ENCODE measurements around the gene PARD3B.
"Not testable (repeated sequence)": the region's sequence is repeated elsewhere in the genome, so short reads cannot be mapped to it uniquely, and the experiment has no call there.

PARD3B gene

DNA sequence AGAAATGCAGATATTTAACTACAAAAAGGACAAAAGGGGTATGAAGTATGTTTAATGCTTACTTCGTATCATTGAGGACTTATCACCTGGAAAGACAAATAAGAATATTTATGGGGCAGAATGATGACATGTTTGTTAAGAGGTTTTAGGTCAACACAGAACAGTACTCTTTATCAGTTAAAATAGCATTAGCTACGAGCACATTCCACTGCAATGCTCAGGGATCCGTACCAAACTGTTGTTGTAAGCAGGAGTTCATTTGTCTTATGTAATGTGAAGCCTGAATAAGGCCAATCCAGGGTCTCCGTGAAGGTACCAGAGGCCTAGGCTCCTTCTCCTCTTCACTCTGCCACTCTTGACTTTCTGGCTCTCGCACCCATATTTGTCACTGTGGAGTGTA, 671.3 kb downstream of the PARD3B start:
- TF ChIP-seq, protein P1, sequence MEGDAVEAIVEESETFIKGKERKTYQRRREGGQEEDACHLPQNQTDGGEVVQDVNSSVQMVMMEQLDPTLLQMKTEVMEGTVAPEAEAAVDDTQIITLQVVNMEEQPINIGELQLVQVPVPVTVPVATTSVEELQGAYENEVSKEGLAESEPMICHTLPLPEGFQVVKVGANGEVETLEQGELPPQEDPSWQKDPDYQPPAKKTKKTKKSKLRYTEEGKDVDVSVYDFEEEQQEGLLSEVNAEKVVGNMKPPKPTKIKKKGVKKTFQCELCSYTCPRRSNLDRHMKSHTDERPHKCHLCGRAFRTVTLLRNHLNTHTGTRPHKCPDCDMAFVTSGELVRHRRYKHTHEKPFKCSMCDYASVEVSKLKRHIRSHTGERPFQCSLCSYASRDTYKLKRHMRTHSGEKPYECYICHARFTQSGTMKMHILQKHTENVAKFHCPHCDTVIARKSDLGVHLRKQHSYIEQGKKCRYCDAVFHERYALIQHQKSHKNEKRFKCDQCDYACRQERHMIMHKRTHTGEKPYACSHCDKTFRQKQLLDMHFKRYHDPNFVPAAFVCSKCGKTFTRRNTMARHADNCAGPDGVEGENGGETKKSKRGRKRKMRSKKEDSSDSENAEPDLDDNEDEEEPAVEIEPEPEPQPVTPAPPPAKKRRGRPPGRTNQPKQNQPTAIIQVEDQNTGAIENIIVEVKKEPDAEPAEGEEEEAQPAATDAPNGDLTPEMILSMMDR (IDR thresholded peaks at IDR 0.05) = no peak
- no peak overlapping the region for H3K27ac ChIP-seq
- no peak for DNase-seq (ENCODE audit: low spot score)
- no peak overlapping the region for H3K4me3 ChIP-seq

- TF ChIP-seq, protein P1 (IDR thresholded peaks at IDR 0.05) = no peak
- Histone ChIP-seq H3K27ac (no peak overlapping the region), H3K4me3 (no peak overlapping the region)
- DNase-seq (ENCODE audit: low spot score) = no peak
These were observed 671.7 kb downstream of the PARD3B start for GRCh38 chr2:205217004-205217403.

GRCh38 chr2:205218056-205218455, 672.8 kb downstream of the PARD3B start:
- no peak overlapping the region for H3K4me3 ChIP-seq
- no peak overlapping the region for H3K27ac ChIP-seq
- no peak for DNase-seq (ENCODE audit: low spot score)
- TF ChIP-seq, protein P1 (IDR thresholded peaks at IDR 0.05) = no peak

GRCh38 chr2:205218816-205219215, 673.5 kb downstream of the PARD3B start:
- DNase-seq (ENCODE audit: low spot score); H3K4me3 ChIP-seq; H3K27ac ChIP-seq: not testable (repeated sequence)

DNA sequence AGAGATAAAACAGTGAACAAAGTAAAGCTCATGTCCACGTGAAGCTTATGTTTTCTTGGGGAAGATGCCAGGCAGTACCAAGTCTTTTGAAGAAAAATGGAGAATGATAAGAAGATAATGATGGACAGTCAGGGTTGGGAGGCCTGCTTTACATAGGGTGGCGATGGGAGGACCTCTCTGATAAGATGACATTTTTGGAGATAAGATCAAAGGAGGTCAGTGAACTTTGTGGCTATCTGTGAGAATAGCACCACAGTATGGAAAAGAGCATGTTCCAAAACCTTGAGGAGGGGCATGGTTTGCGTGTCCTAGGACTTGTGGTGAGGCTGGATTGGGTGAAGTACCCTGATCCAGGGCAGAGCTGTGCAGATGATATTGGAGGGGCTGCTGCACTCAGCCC, 675.3 kb downstream of the PARD3B start:
- TF ChIP-seq, protein P1 (IDR thresholded peaks at IDR 0.05) = no peak
- no peak for DNase-seq (ENCODE audit: low spot score)
- Histone ChIP-seq H3K4me3 (no peak overlapping the region), H3K27ac (no peak overlapping the region)

GRCh38 chr2:205232086-205232485, 686.8 kb downstream of the PARD3B start:
- TF ChIP-seq, protein P1 (IDR thresholded peaks at IDR 0.05) = no peak
- Histone ChIP-seq H3K4me3 (no peak overlapping the region), H3K27ac (no peak overlapping the region)
- no peak for DNase-seq (ENCODE audit: low spot score)

GRCh38 chr2:205235434-205235833, 690.2 kb downstream of the PARD3B start:
- Histone ChIP-seq H3K4me3 (no peak overlapping the region), H3K27ac (no peak overlapping the region)
- no peak for DNase-seq (ENCODE audit: low spot score)
- TF ChIP-seq, protein P1 (IDR thresholded peaks at IDR 0.05) = no peak

DNA sequence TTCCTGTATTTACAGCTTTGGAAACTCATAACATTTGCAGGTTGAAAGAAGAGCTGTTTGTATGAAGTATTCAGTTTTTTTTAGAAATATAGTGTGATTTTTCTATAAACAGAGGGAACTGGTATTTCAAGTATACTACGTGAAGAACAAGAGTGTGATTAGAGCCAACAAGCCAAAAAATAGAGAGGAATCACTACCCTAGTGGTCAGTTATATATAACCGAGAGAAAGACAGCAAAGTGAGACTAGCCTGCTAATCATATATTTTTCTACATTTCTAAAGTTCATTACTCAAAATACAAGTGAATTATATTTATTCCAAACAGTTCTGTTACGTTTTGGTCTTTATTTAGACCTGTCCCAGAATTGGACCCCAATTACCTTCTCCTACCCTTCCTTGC, 692.2 kb downstream of the PARD3B start:
- Histone ChIP-seq H3K4me3 (no peak overlapping the region), H3K27ac (no peak overlapping the region)
- DNase-seq (ENCODE audit: low spot score) = no peak
- TF ChIP-seq, protein P1 (IDR thresholded peaks at IDR 0.05) = no peak
